GM21786 (cell line): ENCODE data around the gene LEP.
"Not testable (repeated sequence)": the region's sequence is repeated elsewhere in the genome, so short reads cannot be mapped to it uniquely, and the experiment has no call there.

ENCODE experiments used
- ATAC-seq: cut with Tn5 transposase; IDR thresholded peaks from one replicate; pipeline ENCODE4 v1.9.1; 2021; ENCODE audit not compliant: unreplicated experiment

Gene LEP

DNA sequence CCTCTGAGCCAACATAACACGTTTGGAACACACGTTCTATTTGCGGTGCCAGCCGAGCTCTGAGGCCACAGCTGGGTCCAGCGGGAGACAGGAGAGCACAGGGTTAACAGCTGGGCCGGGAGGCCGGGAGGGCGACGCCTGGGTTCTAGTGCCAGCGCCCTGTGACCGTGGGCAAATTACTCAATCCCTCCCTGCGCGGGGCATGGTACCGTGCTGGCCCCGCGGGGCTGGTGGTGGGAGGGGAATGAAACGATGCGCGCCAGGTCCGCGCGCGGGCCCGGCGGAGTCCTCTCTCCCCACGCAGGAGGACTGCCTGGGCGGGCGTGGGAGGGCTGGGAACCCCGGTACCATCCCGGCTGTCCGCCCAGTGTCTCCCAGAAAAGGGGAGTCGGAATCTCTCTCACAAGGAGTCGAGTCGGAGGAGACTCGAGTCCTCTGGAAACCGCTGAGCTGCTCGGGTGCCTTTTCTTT, 30.4 kb downstream of the LEP start:
- ATAC-seq, result no peak

DNA sequence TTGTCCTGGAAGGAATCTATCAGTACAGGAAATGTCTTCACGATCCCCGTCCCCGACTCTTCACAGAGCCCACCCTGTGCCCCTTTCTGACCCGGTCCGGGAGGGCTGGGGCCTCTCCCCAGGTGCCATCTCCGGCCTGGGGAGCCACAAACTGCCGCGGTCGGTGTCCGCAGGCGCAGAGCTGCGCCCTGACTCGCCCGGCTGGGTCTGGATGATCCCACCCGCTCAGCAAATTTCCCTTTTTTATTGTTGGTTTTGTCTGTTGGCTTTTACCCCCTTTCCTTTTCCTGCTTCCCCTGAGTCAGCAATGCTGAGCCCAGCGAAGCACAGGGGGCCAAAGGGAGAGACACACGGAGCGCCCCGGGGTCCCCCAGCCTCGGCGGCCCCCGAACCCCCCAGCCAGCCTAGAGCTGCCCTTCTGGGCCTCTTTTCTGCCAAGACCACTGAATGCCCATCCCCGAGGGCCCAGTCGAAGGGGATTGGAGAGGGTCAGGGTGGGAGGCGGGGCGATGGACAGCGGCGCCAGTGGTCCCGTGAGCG, 30.9 kb downstream of the LEP start:
- no peak for ATAC-seq

DNA sequence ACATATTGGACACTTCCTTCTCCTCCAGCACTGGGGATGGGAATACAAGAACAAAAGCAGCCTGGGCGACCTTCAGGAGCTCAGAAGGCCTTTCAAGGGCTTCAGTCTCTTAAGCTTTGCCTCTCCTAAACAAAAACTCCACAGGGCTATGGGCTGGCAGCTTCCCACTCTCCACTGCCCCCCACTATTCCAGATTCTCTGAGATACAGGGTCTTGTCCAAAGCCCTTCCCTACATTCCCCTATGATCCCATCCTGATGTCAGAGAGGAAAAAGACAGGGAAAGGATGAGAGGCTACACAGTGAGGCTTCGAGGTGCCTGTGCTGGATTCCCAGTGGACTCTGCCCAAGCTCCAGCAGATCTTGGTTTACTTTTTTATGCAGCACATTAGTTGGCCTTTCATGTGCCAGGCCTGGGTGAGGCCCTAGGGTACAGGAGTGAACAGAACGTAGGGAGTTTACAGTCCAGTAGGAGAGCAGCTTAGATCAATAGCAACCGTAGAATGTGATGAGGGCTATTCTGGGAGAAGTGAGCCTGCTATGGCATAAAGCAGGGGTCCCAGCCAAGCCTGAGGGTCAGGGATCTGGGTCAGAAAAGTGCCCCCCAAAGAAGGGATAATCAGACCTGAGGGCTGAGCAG, 33.3 kb downstream of the LEP start:
- no peak for ATAC-seq

DNA sequence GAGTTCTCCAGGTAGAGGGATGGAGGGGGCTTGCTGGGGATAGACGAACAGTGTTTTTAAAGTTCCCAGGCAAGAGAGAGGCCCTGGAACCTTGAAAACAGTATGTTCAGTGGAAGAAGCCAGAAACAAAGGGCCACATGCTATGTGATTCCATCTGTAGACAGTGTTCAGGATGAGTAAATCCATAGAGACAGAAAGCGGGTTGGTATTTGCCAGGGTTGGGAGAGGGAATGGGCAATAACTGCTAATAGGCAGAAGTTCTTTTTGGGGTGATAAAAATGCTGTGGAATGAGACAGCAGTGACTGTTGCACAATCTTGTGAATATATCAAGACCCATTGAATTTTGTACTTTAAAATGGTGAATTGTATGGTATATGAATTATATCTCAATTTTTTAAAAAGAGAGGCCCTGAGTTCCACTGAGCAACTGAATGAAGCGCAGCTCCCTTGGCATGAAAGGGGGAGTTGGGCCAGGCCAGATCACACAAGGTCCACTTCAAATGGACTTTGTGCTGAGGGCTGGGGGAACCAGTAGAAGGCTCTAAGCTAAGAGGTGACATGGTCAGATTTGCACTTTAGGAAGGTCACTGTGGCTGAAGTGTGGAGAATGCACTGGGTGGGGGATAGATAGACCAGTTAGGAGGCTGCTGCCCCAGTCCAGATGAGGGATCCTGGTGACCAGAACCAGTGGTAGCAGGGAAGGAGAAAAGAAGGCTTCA, 34.0 kb downstream of the LEP start:
- no peak for ATAC-seq

DNA sequence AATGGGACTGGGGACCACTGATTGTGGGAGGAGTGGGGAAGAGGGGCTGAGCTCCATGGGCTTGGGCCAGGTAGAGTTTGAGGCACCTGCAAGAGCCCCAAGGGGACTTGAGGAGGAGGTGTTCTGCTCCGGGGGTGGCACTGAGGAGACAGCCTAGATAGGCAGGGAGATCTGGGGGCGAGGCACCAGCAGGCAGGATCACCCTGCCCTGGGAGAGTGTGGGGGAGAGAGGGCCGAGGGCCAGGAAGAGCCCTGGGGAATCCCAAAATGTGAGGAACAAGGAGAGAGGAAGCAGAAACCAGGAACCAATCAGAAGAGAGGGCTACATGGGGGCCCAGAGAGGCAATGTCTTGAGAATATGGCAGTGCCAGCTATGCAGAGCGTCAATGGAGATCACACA, 34.6 kb downstream of the LEP start:
- ATAC-seq, result no peak

DNA sequence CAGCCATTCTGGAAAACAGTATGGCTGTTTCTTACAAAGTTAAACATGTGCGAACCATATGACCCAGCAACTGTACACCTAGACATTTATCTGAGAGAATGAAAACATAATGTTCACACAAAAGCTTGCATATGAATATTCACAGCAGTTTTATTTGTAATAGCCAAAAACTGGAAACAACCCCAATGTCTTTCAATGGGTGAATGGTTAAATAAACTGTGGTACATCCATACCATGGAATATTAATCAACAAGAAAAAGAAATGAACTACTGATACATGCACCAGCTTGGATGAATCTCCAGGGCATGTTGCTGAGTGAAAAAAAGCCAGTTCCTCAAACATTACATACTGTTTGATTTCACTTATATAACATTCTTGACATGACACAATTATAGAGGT, 37.3 kb downstream of the LEP start:
- no peak for ATAC-seq

DNA sequence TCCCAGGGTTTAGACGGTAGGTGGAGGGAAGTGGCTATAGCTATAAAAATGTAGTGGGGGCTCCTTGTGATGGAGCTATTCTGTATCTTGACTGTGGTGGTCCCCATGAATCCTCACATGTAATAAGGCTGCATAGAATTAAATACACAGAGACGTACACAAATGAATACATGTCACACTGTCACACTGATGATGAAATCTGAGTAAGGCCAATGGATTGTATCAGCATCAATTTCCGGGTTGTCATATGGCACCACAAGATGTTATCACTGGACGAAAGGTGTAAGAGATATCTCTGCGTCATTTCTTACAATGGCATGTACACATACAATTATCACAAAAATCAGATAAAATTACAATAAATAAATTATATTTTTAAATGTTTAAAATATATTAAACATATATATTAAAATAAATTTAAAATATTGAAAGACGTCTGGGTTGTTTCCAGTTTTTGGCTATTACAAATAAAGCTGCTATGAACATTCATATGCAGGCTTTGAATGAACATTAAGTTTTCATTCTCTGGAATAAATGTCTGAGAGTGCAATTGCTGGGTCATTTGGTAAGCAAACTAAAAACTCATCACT, 38.1 kb downstream of the LEP start:
- no peak for ATAC-seq

DNA sequence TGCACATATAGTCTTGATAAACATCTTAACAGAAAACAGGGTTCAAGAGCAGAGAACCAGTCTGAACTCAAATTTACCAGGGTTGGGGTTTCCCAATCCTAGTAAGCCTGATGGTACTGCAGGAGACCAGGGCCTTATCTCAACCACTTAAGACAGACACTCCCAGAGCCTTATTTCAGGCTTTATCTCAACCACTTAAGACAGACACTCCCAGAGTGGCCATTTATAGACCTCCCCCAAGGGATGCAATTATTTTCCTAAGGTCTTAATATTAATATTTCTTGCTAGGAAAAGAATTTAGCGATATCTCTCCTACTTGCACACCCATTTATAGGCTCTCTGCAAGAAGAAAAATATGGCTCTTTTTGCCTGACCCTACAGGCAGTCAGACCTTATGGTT, 39.4 kb downstream of the LEP start:
- not testable (repeated sequence) for ATAC-seq

DNA sequence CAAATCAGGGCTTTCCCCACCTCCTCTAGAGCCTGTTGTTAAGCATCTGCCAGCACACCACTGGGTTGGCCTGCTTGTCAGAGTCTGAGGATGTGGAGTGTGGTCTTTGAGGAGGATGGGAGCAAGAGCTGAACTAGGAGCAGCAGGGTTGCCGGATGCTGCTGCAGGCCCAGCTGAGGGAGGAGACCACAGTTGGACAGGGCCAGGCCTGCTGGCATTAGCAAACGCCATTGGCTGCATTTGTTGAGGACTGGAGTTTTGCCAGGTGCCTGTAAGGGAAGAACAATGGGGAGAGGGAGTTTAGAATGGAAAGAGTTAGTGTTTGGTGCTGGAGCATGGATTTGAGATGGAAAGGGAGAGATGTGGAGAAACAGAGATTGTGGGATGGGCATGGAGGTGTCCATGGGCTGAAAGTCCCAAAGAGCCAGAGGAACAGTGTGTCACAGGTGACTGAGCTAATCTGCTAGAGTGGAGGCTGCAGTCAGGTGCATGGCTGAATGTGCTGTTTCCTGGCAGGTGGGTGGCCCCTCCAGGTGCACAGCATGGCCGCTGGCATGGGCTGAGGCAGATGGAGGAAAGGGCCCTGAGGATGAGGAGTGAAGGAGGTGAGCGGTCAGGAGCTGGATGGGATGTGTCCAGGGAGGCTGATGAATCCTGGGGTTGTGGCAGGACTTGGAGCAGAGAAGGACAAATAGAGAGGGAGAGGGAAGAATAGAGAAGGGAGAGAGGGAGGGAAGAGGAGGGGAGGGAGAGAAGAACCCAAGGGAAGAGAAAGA, 40.7 kb downstream of the LEP start:
- no peak for ATAC-seq

DNA sequence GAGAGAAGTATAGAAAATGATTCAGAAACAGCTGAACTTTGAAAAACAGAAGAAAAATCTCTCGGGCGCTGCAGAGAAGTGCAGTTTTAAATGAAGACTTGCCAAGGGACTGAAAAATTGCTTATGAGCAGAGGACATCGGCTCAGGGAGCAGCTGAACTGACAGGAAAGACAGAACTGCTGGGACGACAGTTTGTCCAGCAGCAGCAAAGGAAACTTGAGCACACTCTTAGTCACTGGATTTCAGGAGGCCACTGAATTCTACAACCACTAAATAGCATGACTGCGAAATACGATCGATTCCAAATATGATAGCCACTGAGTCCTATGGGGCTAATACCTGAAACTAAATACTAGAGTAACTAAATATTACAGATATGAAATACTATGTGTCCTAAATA, 43.0 kb downstream of the LEP start:
- no peak for ATAC-seq

DNA sequence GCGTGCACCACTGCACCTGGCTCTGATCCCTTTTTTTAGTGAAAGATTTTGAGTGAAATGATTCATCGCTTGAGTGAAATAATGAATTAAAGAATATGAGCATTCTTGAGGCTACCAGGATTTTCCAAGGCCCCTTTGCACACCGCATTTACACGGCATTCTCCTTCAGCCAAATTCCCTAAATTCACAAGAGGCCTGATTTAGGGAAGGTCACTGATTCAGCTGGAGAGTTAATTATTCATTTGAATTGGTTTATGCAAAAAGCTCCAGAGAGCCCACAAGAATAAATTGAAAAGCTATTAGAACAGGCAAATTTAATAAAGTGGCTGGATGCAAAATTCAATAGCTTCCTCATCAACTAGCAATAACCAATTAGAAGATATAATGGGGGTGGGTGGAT, 46.5 kb downstream of the LEP start:
- no peak for ATAC-seq

DNA sequence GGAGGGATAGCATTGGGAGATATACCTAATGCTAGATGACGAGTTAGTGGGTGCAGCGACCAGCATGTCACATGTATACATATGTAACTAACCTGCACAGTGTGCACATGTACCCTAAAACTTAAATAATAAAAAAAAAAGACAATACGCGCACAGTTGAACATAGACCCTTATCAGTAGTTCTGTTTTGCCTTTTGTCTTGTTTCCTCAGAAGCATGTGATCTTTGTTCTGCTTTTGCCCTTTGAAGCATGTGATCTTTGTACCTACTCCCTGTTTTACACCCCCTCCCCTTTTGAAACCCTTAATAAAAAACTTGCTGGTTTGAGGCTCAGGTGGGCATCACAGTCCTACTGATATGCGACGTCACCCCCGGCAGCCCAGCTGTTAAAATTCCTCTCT, 56.9 kb downstream of the LEP start:
- ATAC-seq, result not testable (repeated sequence)

DNA sequence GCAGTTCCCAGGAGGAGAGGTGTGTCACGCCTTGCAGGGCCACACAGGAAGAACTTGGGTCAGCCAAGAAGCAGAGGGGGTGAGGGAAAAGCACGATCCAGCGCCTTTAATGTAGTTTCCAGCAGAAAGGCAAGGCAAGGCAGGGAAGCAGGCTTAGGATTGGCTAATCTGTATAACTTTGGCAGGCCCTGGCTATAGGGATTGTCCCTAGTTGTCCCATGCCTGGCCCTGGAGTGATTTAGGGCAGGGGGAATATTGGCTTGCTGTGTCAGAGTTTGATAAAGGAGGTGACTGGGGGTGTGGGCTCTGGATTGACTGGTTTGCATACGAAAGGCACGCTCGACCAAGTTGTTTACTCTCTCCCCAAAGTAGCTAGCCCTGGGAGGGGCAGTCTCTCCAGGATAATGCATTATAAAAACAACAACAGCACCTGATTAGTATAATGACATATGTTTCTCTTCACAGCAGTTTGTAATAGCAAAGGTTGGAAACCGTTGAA, 58.1 kb downstream of the LEP start:
- no peak for ATAC-seq

DNA sequence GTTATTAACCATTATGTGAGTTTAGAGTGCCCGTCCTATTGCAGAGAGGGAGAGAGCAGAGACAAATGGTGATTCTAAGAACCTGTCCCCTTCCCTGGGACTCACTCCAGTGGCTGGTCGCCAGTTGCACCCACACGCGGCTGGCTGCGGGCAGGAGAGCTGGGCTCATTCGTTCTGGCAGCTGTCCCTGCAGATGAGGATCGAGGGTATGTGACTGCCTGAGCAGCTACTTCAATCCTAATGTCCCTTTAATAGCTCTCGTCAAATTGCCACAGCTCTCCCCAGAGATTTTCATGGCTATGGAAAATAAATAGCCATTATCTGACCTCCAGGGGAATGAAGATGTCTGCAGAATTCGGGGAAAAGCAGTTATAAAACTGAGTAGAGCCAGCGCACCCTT, 61.1 kb downstream of the LEP start:
- no peak for ATAC-seq

DNA sequence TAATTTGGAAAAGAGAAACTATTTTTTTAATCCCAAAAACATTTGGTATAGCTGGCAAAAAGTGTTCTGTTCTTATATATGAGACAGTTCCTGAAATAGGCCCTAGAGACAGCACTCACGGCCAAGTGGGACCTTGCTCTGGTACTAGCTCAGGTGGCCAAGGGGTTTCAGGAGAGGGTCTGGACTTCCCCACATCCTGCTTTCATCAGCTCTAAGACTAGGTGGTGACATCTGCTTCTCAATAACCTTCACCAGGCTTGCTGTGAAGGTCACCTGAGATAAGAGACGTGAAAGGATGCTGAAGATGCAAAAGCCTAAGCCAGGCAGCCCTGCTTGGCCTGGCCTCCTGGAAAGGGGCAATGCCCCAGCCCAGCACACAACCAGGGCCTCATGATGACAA, 62.1 kb downstream of the LEP start:
- no peak for ATAC-seq

DNA sequence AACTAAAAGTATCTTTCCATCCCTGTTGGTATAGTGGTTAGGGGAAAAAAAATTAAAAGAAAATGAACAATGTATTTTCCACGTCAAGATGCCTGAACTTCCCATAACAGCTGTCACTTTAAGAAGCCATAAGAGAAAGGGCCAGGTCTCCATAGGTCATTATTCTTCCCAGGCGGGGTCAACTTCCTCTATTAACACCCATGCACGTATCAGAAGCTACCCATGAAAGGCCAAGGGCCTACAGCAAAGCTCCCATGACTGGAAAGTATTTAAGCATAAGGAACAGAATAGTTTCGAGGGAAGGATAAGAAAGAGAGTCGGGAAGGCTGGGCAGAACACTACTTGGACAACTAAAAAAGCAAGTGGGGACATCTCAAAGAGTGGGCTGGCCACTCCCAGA, 62.6 kb downstream of the LEP start:
- ATAC-seq, result no peak

DNA sequence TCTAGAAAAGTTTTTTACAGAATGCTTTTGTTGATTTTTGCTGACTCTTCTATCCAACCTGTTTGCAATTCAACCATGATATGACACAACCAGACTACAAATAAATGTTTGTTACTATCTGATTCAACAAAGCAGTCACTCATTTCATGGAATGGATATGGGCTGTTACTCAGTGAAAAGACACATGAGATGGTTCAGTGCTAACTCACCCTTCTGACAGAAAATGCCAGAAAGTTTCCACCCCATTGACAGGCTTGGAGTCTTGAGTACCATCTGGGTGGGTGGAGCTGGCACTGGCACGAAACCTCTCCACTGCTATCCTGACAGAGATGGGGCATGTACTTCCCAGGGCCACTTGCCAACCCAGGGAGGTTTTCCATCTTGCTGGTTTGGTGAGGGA, 63.1 kb downstream of the LEP start:
- no peak for ATAC-seq

DNA sequence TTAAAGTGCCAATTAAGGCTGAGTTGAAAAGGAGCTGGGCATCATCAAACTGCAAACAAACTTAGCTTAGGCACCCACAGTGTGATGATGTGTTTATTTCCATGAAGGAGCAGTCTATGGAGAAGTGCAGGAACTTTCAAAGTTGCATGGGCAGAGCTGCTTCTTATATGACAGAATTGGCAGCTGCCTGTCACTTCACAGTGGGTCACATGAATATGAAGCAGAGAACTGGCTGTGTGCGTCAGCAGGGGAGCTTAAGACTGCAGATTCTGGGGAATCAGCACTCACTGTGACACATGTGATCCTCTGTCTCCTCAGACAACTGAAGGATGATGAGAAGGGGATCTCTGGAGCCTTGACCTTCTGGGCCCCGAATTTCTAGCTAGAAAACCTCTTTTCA, 66.0 kb downstream of the LEP start:
- ATAC-seq, result no peak
